GM21529 (cell line): ENCODE measurements around the gene MTMR2.

Source experiments
- ATAC-seq: cut with Tn5 transposase; IDR thresholded peaks from one replicate; pipeline ENCODE4 v1.9.1; 2021; ENCODE audit not compliant: unreplicated experiment

MTMR2 gene

GRCh38 chr11:95788921-95789505, 134.9 kb downstream of the MTMR2 start:
- ATAC-seq = no peak
